K562 (cell line): Measurements from ENCODE around the gene WDR62. TPM values are rescaled to one million over a fixed set of nuclear protein-coding genes. Genes with fewer than 3 reads are reported as not detected.
A peak's percentile ranks its signal among the peaks of the same experiment; 100 is the strongest.

Experiments
- AFF4 ChIP-seq: sonication (generic); formaldehyde crosslinking; IDR thresholded peaks from 2 replicates; pipeline ENCODE4 v1.8.0; 2023; ENCODE audit warnings: mild to moderate bottlenecking, missing genetic modification reagents
- ATF1 ChIP-seq, 2 experiments: fragments of 450-650 bp in 1 of 2; IDR thresholded peaks; 2 replicates each; pipeline ENCODE4 v1.6.1; 2016; ENCODE audit warnings: missing compliant biosample characterization in 1 of 2, missing genetic modification characterization in 1 of 2
- DEAF1 ChIP-seq: fragments of 450-650 bp; formaldehyde crosslinking; IDR thresholded peaks from 2 replicates; pipeline ENCODE4 v1.4.0; 2020; ENCODE audit warnings: mild to moderate bottlenecking, moderate library complexity
- EP400 ChIP-seq: fragments of 450-650 bp; IDR thresholded peaks from 2 replicates; pipeline ENCODE4 v1.6.1; 2017; ENCODE audit warnings: antibody characterized with exemption, mild to moderate bottlenecking, moderate library complexity
- HLTF ChIP-seq: fragments of 450-650 bp; IDR thresholded peaks from 2 replicates; pipeline ENCODE4 v1.6.1; 2016
- NCOA2 ChIP-seq, 2 experiments: fragments of 450-650 bp; IDR thresholded peaks; 2 replicates each; pipeline ENCODE4 v1.6.1; 2018; ENCODE audit warnings: mild to moderate bottlenecking in 2 of 2, moderate library complexity in 1 of 2; ENCODE audit not compliant: partially characterized antibody in 2 of 2
- NONO ChIP-seq, 2 experiments: fragments of 200-400 bp in 1 of 2; fragments of 450-650 bp in 1 of 2; formaldehyde crosslinking in 1 of 2; IDR thresholded peaks; 2 replicates each; pipeline ENCODE4 v1.6.1; 2017; ENCODE audit warnings: low read depth in 2 of 2, mild to moderate bottlenecking in 2 of 2, moderate library complexity in 2 of 2, low read length in 1 of 2
- PCBP1 ChIP-seq: fragments of 200-400 bp; formaldehyde crosslinking; IDR thresholded peaks from 2 replicates; pipeline ENCODE4 v1.6.1; 2018; ENCODE audit warnings: mild to moderate bottlenecking, low read depth, low read length; ENCODE audit not compliant: poor library complexity, severe bottlenecking
- RBBP5 ChIP-seq: fragments of 200-600 bp; sonication (generic); IDR thresholded peaks from 2 replicates; pipeline ENCODE4 v1.6.1; 2012; ENCODE audit warnings: borderline replicate concordance, mild to moderate bottlenecking, low read length, control low read depth, inconsistent platforms; ENCODE audit not compliant: insufficient read depth, poor library complexity, severe bottlenecking
- RERE ChIP-seq: sonication (generic); formaldehyde crosslinking; IDR thresholded peaks from 2 replicates; pipeline ENCODE4 v1.8.0; 2023; ENCODE audit warnings: missing genetic modification reagents, mild to moderate bottlenecking, borderline replicate concordance
- RFX5 ChIP-seq: IDR thresholded peaks from 2 replicates; pipeline ENCODE4 v1.6.1; 2011; ENCODE audit warnings: low read depth, mild to moderate bottlenecking, improper control_type of control experiment, low read length
- SRSF7 ChIP-seq: fragments of 200-400 bp; formaldehyde crosslinking; optimal IDR thresholded peaks from 2 replicates; pipeline ENCODE3; 2017; ENCODE audit warnings: mild to moderate bottlenecking, low read depth, low read length
- ZNF143 ChIP-seq: sonication (generic); formaldehyde crosslinking; IDR thresholded peaks from 2 replicates; pipeline ENCODE4 v1.9.0; 2022; ENCODE audit warnings: mild to moderate bottlenecking, missing genetic modification reagents
- ZNF3 ChIP-seq: fragments of 250-450 bp; sonication (Bioruptor Pico); IDR thresholded peaks from 2 replicates; pipeline ENCODE4 v1.5.0; 2021; ENCODE audit warnings: mild to moderate bottlenecking, moderate library complexity
- ZNF785 ChIP-seq: fragments of 250-450 bp; sonication (Bioruptor Pico); IDR thresholded peaks from 2 replicates; pipeline ENCODE4 v1.4.0; 2020; ENCODE audit warnings: mild to moderate bottlenecking
- polyA plus RNA-seq, 8 experiments: library from polyadenylated mRNA; depleted of rRNA in 4 of 8; stranded (reverse) in 5 of 8; unstranded in 3 of 8; fragments of >200 nt; fragmentation: Nextera tagmentation in 2 of 8; fragmentation: Illumina TruSeq in 1 of 8; extraction: Ambion mirVana in 2 of 8; extraction: Trizol in 1 of 8; gene quantifications; 2 replicates each; pipeline versions ENCODE4 v1.2.1 to v1.2.3, GENCODE V29; 2011 to 2014; ENCODE audit warnings: inconsistent platforms in 1 of 8, missing spikeins in 1 of 8
- total RNA-seq, 7 experiments: library from RNA; depleted of rRNA in 6 of 7; stranded (reverse); fragments of >200 nt in 6 of 7; fragmentation: Illumina TruSeq in 2 of 7; extraction: Trizol in 2 of 7; gene quantifications; 2 replicates each; pipeline versions ENCODE4 v1.2.1 to v1.2.3, GENCODE V29; 2011 to 2021; ENCODE audit warnings: low replicate concordance in 1 of 7

Gene WDR62
- total and polyA plus RNA-seq, 9 of the 15 experiments (the other 6 are each of a cell fraction or from before 2014, with no cell fraction given): 0.35 to 32.8 (median 14.4) TPM

GRCh38 chr19:36054733-36055686 lies at the start of gene WDR62 (continued):
- no peak for TF ChIP-seq RERE (CRISPR knock-in tag)
- no peak for TF ChIP-seq DEAF1 (CRISPR knock-in tag)
- no peak for TF ChIP-seq RFX5
- TF ChIP-seq AFF4: no peak
- TF ChIP-seq PCBP1: peak; percentile 90
- TF ChIP-seq SRSF7: no peak
- TF ChIP-seq ATF1 (CRISPR knock-in tag; IDR thresholded peaks at IDR 0.05): peak; percentile 8; the same call in 1 of the 2 replicates
- TF ChIP-seq ATF1 (tag; IDR thresholded peaks at IDR 0.05): no peak
- no peak for TF ChIP-seq ZNF143 (CRISPR knock-in tag)
- TF ChIP-seq RBBP5: peak; percentile 53
- TF ChIP-seq EP400: peak; percentile 96
- peak; percentile 37 to 67; a peak in 2 of 4 replicates for TF ChIP-seq NONO (IDR thresholded peaks at IDR 0.05; ENCODE audit: low read depth in 2 of 2, low read length in 1 of 2)
- peak; percentile 34; the same call in 1 of the 2 replicates for TF ChIP-seq HLTF
- no peak for TF ChIP-seq NCOA2 (IDR thresholded peaks at IDR 0.05; ENCODE audit: partially characterized antibody in 2 of 2)
- no peak for TF ChIP-seq ZNF785 (CRISPR knock-in tag)
- TF ChIP-seq ZNF3 (CRISPR knock-in tag): no peak
